ENCODE data around the gene CTTN. TPM values are rescaled to one million over a fixed set of nuclear protein-coding genes. Genes with fewer than 3 reads are reported as not detected.

CTTN gene
- total RNA-seq, 2 experiments from 2014 or later: 10.5 to 11.3 TPM

- peaks cover 6% of the 10 kb centered on the region for H3K36me3 Mint-ChIP-seq
Observed at GRCh38 chr11:70423523-70424505, 25.5 kb downstream of the CTTN start.

GRCh38 chr11:70424765-70425344 is 26.5 kb downstream of the CTTN start:
- Mint-ChIP-seq H3K4me3 (no peak overlapping the region), H3K27ac (no peak overlapping the region), H3K4me1 (peaks cover 5% of the 10 kb centered on the region), H3K36me3 (peaks cover 6% of the 10 kb centered on the region), H3K27me3 (peaks cover 17% of the 10 kb centered on the region), H3K9me3 (no peaks in the 10 kb centered on the region)
- no peak for DNase-seq

More at GRCh38 chr11:70423523-70424505, 25.5 kb downstream of the CTTN start:
- peak; percentile 40 for DNase-seq
- H3K4me3 Mint-ChIP-seq: no peak overlapping the region
- no peak overlapping the region for H3K27ac Mint-ChIP-seq
- peaks cover 17% of the 10 kb centered on the region for H3K27me3 Mint-ChIP-seq
- peaks cover 5% of the 10 kb centered on the region for H3K4me1 Mint-ChIP-seq
- H3K9me3 Mint-ChIP-seq: no peaks in the 10 kb centered on the region

- H3K27ac Mint-ChIP-seq: no peak overlapping the region
- DNase-seq: no peak
- peaks cover 21% of the 10 kb centered on the region for H3K27me3 Mint-ChIP-seq
- H3K9me3 Mint-ChIP-seq: no peaks in the 10 kb centered on the region
- peaks cover 8% of the 10 kb centered on the region for H3K36me3 Mint-ChIP-seq
- H3K4me3 Mint-ChIP-seq: no peak overlapping the region
- H3K4me1 Mint-ChIP-seq: peaks cover 5% of the 10 kb centered on the region
Observed at GRCh38 chr11:70427436-70427835, 29.1 kb downstream of the CTTN start.

GRCh38 chr11:70428701-70429427 is 30.5 kb downstream of the CTTN start:
- no peak for DNase-seq
- Mint-ChIP-seq H3K9me3 (no peaks in the 10 kb centered on the region), H3K27me3 (peaks cover 16% of the 10 kb centered on the region), H3K36me3 (peaks cover 8% of the 10 kb centered on the region), H3K4me1 (peaks cover 5% of the 10 kb centered on the region), H3K4me3 (no peak overlapping the region), H3K27ac (no peak overlapping the region)

GRCh38 chr11:70429428-70429705 is 31.0 kb downstream of the CTTN start:
- H3K27ac Mint-ChIP-seq: no peak overlapping the region
- H3K9me3 Mint-ChIP-seq: no peaks in the 10 kb centered on the region
- peaks cover 6% of the 10 kb centered on the region for H3K36me3 Mint-ChIP-seq
- peaks cover 11% of the 10 kb centered on the region for H3K27me3 Mint-ChIP-seq
- H3K4me3 Mint-ChIP-seq: no peak overlapping the region
- DNase-seq: no peak
- peaks cover 3% of the 10 kb centered on the region for H3K4me1 Mint-ChIP-seq

- peaks cover 1% of the 10 kb centered on the region for H3K4me1 Mint-ChIP-seq
- H3K4me3 Mint-ChIP-seq: no peak overlapping the region
- H3K27me3 Mint-ChIP-seq: peaks cover 7% of the 10 kb centered on the region
- DNase-seq: no peak
- no peak overlapping the region for H3K27ac Mint-ChIP-seq
- H3K36me3 Mint-ChIP-seq: peaks cover 4% of the 10 kb centered on the region
- no peaks in the 10 kb centered on the region for H3K9me3 Mint-ChIP-seq
Observed at GRCh38 chr11:70429724-70430521, 31.6 kb downstream of the CTTN start.

GRCh38 chr11:70430671-70431574 is 32.6 kb downstream of the CTTN start:
- Mint-ChIP-seq H3K27me3 (peaks cover 4% of the 10 kb centered on the region), H3K27ac (no peak overlapping the region), H3K4me1 (no peaks in the 10 kb centered on the region), H3K4me3 (no peak overlapping the region), H3K9me3 (no peaks in the 10 kb centered on the region), H3K36me3 (peaks cover 3% of the 10 kb centered on the region)
- DNase-seq: no peak

- Mint-ChIP-seq H3K27me3 (peaks cover 4% of the 10 kb centered on the region), H3K27ac (no peak overlapping the region), H3K9me3 (no peaks in the 10 kb centered on the region), H3K4me3 (no peak overlapping the region), H3K36me3 (peaks cover 3% of the 10 kb centered on the region), H3K4me1 (no peaks in the 10 kb centered on the region)
- no peak for DNase-seq
Observed at GRCh38 chr11:70431611-70432010, 33.3 kb downstream of the CTTN start.

- Mint-ChIP-seq H3K4me3 (no peak overlapping the region), H3K27me3 (peaks cover 4% of the 10 kb centered on the region), H3K9me3 (no peaks in the 10 kb centered on the region), H3K36me3 (peaks cover 3% of the 10 kb centered on the region), H3K4me1 (no peaks in the 10 kb centered on the region), H3K27ac (no peak overlapping the region)
- DNase-seq: no peak
Observed at GRCh38 chr11:70432065-70432464, 33.7 kb downstream of the CTTN start.

GRCh38 chr11:70432580-70432979 is 34.3 kb downstream of the CTTN start:
- no peaks in the 10 kb centered on the region for H3K4me1 Mint-ChIP-seq
- no peak for DNase-seq
- no peak overlapping the region for H3K4me3 Mint-ChIP-seq
- no peak overlapping the region for H3K27ac Mint-ChIP-seq
- H3K9me3 Mint-ChIP-seq: no peaks in the 10 kb centered on the region
- H3K27me3 Mint-ChIP-seq: peaks cover 4% of the 10 kb centered on the region
- peaks cover 3% of the 10 kb centered on the region for H3K36me3 Mint-ChIP-seq

- H3K9me3 Mint-ChIP-seq: no peaks in the 10 kb centered on the region
- no peak overlapping the region for H3K4me3 Mint-ChIP-seq
Observed at GRCh38 chr11:70433038-70433437, 34.7 kb downstream of the CTTN start.

GRCh38 chr11:70433526-70433925 is 35.2 kb downstream of the CTTN start:
- H3K27me3 Mint-ChIP-seq: peaks cover 8% of the 10 kb centered on the region
- no peak overlapping the region for H3K4me3 Mint-ChIP-seq
- DNase-seq: no peak
- peaks cover 3% of the 10 kb centered on the region for H3K36me3 Mint-ChIP-seq
- H3K9me3 Mint-ChIP-seq: no peaks in the 10 kb centered on the region
- no peak overlapping the region for H3K27ac Mint-ChIP-seq
- H3K4me1 Mint-ChIP-seq: no peaks in the 10 kb centered on the region

More at GRCh38 chr11:70433038-70433437, 34.7 kb downstream of the CTTN start:
- peaks cover 3% of the 10 kb centered on the region for H3K36me3 Mint-ChIP-seq
- peaks cover 8% of the 10 kb centered on the region for H3K27me3 Mint-ChIP-seq
- DNase-seq: no peak
- no peak overlapping the region for H3K27ac Mint-ChIP-seq
- no peaks in the 10 kb centered on the region for H3K4me1 Mint-ChIP-seq

GRCh38 chr11:70433966-70434812 is 35.9 kb downstream of the CTTN start:
- Mint-ChIP-seq H3K4me3 (no peak overlapping the region), H3K27me3 (peaks cover 8% of the 10 kb centered on the region), H3K36me3 (peaks cover 3% of the 10 kb centered on the region), H3K9me3 (no peaks in the 10 kb centered on the region), H3K27ac (no peak overlapping the region), H3K4me1 (no peaks in the 10 kb centered on the region)
- no peak for DNase-seq
